G401 (cell line): ENCODE results near the gene XRCC4. TPM values are rescaled to one million over a fixed set of nuclear protein-coding genes. Genes with fewer than 3 reads are reported as not detected.
A peak's percentile ranks its signal among the peaks of the same experiment; 100 is the strongest.

ENCODE experiments used
- DNase-seq: peaks from one replicate; pipeline ENCODE4 v3.0.0-alpha.2; 2015; ENCODE audit warnings: low spot score
- in situ Hi-C: cut with HindIII; loops from 2 replicates; pipeline ENCODE4 v1.10.0; 2016; ENCODE audit warnings: low sequenced_read_pairs, mixed read lengths
- total RNA-seq: library from RNA; depleted of rRNA; stranded (reverse); fragments of >200 nt; shearing (Covaris generic); gene quantifications from 2 replicates; pipeline ENCODE4 v1.2.3, GENCODE V29; 2014

Gene XRCC4
- total RNA-seq, 1 experiment from 2014 or later = 17.4 TPM

- in situ Hi-C loops = no loop called here
- no peak for DNase-seq
Observed at GRCh38 chr5:83157163-83157562, 79.8 kb downstream of the XRCC4 start.

GRCh38 chr5:83162601-83163000 is 85.3 kb downstream of the XRCC4 start:
- in situ Hi-C loops = no loop called here
- no peak for DNase-seq

GRCh38 chr5:83167538-83167937 is 90.2 kb downstream of the XRCC4 start:
- in situ Hi-C loops = no loop called here
- DNase-seq = no peak

DNA sequence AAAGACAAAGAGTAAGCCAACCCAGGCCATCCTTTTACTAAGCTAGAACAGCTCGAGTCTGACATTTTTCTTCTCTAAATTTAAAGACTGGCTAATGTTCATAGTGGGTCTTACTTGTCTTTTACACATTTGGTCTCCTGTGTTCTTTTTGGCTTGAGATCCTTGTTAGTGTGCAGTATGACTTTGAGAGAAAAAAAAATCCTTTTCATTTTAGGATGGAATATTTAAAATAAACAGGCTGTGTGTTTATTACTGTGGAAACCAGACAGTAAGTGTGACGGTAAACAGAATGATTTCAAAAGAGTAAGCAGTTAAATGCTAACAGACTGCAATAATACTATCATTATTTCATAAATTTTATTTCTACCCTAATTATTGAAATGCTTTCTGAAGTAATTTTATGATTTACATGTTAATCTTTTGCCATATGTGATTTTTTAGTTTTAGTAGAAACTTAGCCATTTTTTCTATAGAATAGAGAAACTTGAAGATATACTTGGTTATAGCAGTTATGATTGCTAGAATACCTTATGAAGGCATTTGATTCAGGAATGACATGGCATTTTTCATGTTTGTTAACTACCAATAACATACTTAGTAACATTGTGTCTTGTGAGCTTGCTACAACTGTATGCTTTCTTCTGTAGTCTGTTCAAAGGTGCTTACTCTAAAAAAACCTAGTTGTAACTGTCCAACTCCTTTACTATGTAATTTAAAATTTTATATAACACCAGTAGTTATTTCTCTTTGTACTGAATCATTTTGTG is 92.4 kb downstream of the XRCC4 start:
- no peak for DNase-seq
- in situ Hi-C loops = no loop called here

DNA sequence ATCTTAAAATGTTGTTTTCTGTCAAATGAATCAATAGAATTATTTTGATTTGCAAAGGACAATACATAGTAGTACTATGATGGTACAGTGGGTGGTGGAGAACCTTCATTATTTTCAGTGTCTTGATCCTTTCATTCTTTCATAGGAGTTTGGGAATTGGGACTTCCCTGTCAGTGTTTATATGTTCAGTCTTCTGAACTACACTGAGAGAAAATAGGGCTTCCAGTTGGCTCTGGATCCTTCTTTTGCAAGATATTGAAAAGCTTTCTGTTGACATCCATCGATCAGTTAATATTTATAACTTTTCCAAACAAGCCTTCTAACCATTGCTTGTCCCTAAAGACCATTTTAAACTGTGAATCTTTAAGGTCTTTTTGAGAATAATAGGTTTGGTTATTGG is 94.7 kb downstream of the XRCC4 start:
- in situ Hi-C loops = no loop called here
- no peak for DNase-seq

DNA sequence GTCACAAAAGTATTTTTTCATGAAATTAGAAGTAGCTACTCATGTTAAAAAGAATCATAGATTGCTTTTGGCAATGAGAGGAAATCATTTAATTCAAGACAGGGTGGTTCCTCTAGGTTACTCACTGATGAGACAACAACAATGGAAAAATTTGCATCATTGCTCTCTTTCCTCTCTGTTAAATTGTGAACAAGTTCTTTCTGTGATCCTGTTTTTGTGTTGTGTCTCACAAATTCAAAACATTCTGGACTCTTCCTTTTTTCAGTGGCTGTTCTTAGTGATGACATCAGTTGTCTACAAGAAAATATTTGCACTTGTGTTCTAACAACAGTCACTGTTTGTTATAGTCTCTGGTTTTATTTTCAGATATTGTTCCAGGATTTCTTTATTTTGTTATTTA is 95.3 kb downstream of the XRCC4 start:
- no peak for DNase-seq
- in situ Hi-C loops = no loop called here

- no peak for DNase-seq
- in situ Hi-C loops = no loop called here
Observed at GRCh38 chr5:83173826-83174225, 96.5 kb downstream of the XRCC4 start.

GRCh38 chr5:83177803-83178202 is 100.5 kb downstream of the XRCC4 start:
- no peak for DNase-seq
- in situ Hi-C loops = no loop called here

GRCh38 chr5:83179966-83180365 is 102.6 kb downstream of the XRCC4 start:
- no peak for DNase-seq
- in situ Hi-C loops = no loop called here

GRCh38 chr5:83184534-83184933 is 107.2 kb downstream of the XRCC4 start:
- no peak for DNase-seq
- in situ Hi-C loops = no loop called here

GRCh38 chr5:83192947-83193346 is 115.6 kb downstream of the XRCC4 start:
- no peak for DNase-seq
- in situ Hi-C loops = no loop called here

DNA sequence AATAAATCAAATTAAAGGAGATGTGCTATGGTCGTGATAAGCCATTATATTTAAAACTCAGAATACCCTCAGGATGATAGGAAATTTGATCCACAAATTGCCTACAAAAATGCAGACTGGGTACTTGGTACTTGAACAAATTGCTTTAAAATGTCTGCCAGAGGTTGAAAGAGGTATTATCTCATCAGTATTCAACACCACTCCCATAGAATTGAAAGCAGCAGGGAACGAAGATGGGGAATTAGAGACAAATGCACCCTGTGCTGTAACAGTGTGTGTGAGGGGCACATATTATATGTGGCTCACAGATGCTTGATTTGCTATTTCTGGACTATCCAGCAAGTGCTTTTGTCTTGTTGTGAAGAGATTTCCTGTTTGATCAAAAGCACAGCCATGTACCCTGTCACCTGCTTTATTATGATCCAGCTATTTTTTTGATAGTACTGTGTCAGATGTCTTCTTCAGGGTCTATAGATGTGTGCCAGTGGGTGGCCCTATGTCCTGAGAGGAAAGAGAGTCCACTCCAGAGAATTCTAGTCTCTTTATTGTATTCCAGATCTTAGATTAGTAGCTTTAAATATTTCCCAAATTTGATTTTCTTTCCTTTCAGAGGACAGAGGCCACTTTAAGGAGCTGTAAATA is 120.1 kb downstream of the XRCC4 start:
- in situ Hi-C loops = no loop called here

GRCh38 chr5:83199126-83199525 is 121.8 kb downstream of the XRCC4 start:
- in situ Hi-C loops = no loop called here

More for the DNA sequence above, 120.1 kb downstream of the XRCC4 start:
- DNase-seq = no peak

DNA sequence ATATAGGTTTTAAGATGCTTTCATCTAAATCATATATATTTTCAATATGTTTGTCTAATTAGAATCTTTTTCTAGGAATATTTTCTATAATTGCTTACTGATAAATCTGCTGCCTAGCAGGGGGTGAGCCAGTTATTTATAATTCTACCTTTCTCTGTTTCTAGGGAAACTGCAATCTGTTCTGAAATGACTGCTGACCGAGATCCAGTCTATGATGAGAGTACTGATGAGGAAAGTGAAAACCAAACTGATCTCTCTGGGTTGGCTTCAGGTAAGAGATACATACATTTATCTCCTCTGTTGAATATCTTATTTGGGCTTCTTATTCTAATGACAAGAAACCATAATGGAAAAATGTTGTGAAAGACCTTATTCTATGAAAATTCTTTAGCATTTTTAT is 127.3 kb downstream of the XRCC4 start:
- in situ Hi-C loops = no loop called here
- DNase-seq = no peak

More at GRCh38 chr5:83199126-83199525, 121.8 kb downstream of the XRCC4 start:
- no peak for DNase-seq

DNA sequence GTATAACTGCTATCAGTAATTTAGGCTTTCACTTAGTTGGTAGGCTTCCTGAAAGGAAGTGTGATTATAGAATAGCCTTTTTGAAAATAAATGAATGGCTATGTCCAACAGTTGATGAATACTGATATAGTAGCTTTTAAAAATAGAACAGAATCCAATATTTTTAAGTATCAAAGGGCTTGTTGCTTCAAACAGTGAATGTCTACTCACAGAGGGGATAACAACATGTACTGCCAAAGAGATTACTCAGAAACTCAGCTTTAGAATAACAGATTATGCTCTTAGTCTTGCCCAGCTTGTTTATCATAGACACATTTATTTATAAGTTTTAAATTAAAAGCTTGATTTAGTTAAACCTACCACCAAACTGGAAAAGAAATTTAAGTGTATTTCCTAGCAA is 132.6 kb downstream of the XRCC4 start:
- in situ Hi-C loops = no loop called here

DNA sequence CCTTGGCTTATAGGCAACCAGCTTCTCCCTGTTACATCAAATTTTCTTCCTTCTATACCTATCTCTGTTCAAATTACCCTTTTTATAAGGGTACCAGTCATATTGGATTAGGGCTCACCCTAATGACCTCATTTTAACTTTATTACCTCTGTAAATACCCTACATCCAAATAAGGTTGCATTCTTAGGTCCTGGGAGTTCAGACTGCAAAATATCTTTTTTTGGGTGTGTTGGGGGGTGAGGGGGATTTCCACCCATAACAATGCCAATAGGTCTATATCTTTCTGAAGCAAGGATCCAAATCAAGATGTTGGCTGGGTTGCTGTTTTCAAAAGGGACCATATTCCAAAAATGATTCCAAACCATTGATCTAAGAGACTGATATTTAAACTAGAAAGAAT is 141.7 kb downstream of the XRCC4 start:
- in situ Hi-C loops = no loop called here
- no peak for DNase-seq

More for the DNA sequence above, 132.6 kb downstream of the XRCC4 start:
- DNase-seq = no peak

DNA sequence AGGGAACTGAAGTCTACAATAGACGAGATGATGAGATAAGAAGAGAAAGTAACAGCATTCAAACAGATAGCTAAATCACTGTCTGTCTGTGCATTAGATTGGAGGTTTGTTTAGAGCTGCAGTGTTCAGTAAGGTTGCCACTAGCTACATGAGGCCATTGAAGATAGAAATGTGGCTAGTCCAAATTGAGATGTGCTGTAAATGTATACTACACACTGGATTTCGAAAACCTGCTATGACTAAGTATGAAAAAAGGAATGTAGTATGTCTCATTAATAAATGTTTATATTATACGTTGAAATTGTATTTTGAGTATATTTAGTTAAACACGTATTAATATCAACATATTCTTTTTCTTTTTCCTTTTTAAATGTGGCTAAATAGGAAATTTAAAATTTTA is 142.1 kb downstream of the XRCC4 start:
- in situ Hi-C loops = no loop called here
- DNase-seq = no peak

- in situ Hi-C loops = no loop called here
- DNase-seq = peak; percentile 8
Observed at GRCh38 chr5:83220331-83220730, 143.0 kb downstream of the XRCC4 start.

DNA sequence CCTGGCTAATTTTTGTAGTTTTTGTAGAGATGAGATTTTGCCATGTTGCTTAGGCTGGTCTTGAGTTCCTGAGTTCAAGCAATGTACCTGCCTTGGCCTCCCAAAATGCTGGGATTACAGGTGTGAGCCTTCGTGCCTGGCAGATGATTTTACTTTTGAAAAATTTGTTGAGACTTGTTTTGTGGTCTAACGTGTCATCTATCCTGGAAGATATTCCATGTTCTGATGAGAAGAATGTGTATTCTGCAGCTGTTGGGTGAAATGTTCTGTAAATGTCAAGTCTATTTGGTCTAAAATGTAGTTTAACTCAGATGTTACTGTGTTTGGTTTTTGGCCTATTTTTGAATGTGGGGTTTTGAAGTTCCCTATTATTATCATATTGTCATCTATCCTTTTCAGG is 145.6 kb downstream of the XRCC4 start:
- DNase-seq = no peak
- in situ Hi-C loops = no loop called here

GRCh38 chr5:83227611-83228010 is 150.3 kb downstream of the XRCC4 start:
- no peak for DNase-seq
- in situ Hi-C loops = no loop called here

- no peak for DNase-seq
- in situ Hi-C loops = no loop called here
Observed at GRCh38 chr5:83230511-83230910, 153.2 kb downstream of the XRCC4 start.
